Measurements from ENCODE around the gene EMP1.

The EMP1 gene

DNA sequence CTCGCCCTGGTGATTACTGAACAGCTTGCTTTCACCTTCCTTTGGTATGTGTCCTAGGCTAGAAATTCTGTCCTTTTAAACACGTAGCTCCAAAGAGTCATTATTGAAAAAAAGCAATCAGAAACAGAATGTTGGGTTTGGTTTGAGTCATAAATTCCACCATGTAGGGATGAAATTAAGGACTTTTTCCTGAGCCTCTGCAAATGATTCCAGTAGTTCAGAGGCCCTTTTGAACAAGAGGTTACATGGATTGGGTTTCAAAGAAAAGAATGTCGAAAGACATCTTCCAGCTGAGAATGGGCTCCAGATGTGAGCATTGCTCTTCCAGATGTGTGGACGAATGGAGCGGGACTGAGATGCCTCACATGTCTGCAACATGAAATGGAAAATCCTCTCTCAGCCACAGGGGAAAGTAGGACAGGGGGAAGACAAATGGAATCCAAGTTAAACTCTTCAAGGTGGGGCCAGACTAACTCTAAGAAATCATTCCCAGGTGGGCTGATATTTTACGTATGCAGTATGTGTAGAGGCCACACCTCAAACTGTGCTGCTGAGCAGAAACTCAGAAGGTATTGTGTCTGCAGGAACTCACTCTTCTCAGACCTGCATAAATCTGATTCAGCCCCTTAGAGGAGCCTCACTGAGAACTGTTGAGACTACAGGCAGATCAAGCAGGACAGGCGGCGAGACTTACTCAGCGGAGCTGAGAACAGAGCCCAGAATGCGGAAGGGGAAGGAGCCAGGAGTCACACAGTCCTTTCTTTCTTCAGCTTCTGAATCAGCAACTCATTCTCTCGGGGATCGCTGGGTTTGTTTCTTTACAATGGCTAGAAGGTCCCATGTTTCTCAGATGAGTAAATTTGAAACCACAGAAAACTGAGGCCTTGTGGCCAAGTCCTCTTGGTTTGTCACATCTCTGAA lies 23.3 kb upstream of the EMP1 start:
- DNase-seq (ENCODE audit: low spot score), result no peak

DNA sequence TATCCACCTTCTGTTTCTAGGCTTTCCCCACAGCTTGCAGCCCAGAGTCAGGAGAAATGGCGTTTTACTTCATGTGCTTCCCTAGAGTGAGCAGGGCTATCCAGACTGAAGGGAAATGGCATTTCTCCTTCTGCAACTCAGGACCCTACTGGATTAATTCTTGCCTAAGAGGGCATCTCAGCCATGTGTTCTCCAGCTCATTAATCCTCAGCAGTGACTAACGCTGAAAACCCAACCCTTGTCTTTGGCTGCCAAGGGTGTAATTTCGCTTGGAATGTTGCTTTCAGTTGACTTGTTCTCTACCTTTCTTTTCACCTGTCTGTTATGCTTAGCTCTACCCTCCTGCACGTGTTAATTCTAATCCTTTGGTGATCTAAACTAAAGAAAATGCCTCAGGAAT lies 21.0 kb upstream of the EMP1 start:
- DNase-seq (ENCODE audit: low spot score), result no peak

DNA sequence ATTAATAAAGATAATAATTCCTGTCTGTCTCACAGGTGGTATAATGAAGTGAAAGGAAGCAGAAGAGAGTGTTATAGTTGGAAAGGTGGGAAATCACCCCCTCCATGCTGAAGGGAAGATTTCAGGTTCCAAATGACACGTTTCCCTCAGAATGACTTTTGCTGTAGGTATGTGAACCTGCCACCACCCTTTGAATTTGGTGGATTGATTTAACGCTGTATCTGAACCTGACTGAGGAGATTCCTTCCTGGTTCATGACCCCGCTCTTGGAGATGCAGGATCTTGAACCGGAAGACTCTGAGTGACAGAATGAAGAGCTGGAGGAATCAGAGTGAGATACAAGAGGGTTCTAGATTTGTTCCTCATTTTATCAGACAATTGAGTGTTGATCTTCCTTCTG lies 20.3 kb upstream of the EMP1 start:
- no peak for DNase-seq (ENCODE audit: low spot score)

DNA sequence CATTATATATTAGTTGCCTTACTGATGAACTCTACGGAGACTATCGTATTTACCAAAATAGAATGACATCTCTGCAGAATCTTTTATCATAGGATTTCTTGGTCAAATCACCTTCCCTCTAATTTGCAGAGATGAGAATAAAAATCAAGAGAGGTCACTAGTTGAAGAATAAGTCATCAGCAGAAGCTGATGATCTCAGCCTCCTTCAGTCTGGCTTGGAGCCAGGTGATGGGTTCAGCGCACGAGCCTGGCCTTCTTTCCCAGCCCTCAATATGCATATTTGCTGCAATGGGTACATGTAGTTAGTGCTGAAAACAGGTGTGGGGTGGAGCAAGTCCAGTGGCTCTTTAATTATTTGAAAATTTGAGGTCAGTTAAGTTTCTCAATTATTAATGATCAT lies 19.2 kb upstream of the EMP1 start:
- DNase-seq (ENCODE audit: low spot score), result no peak

DNA sequence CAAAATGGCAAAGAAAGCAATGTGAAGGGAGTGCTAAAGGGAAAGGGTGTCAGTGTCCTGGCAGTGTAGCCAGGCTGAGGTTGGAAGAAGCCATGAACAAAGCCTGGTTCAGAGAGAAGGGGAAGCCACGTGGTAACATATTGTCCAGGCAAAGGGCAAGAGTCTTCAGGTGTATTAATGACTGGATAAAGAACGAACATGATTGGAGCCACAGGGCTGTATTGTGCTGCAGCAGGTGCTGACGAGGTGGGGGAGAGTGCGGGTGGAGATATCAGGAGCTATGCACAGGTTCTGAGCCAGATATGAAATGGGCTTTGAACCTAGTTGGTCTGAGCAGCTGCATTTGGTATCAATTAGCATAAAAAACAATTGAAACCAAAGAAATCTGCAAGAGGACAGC lies 18.6 kb upstream of the EMP1 start:
- DNase-seq (ENCODE audit: low spot score), result no peak

DNA sequence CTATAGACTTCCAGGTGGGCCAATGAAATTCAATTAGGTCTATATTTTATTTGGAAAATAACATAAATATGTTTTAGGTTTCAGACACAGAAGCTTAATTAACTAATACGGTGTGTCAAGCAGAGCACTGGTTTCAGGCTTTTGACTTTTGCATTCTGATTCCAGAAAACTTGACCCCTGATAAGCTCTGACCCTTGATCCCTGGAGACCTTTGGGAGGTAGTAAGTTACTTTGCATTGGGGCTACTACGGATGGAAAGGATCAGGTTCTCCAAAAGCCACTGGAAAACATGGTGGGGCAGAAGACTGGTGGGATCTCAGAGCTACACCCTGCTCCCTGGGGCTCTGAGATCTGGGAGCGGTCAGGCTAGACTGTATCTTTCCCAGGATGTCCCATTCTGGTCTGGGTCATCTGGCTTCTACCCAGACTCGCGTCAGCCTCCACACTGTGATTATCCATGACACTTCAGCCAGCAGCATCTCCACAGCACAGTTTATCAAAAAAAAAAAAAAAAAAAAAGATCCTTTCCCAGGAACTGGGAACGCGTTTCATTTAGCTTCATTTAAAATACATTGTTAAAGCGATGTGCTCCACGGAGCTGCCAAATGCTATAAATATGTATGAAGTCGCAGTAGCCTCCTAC lies 17.8 kb upstream of the EMP1 start:
- DNase-seq (ENCODE audit: low spot score), result no peak

DNA sequence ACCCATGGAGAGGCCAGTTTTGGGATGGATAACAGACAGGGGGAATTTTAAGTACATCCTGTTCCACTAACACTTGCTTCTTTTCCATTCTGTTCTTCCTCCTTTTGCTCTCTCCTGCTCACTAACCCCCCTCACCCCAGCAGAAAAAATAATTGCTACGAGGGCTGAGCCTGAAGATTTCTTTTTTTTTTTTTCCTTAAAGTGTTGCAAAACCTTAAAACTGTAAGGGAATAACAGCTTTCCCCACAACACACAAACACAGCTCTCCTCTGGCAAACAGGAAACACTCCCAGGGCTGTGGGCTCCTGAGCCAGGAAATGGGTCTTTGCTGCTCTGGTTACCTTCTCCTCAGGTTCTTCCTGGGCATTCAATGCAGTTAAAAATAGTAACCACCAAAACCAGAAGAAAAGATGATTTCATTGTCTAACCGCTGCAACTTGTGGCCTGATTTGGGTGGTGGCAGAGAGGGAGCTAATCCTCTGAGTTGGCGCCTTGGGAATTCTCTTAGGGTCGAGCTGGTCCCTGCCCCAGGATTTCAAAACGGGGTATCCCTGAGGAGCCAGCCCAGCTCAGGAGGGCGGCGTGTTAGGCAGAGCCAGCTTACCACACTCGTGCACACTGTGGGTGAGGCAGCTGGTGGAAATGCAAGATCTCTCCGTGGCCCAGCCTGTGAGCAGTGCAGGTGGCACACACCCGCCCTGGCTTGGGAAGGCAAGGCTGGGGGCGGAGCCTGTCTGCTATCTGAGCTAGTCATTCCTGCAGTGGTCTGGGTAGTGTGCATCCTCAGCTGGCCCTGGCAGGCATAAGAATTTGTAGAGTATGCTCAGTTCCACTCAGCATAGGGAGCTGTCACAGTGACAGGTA lies 17.1 kb upstream of the EMP1 start:
- no peak for DNase-seq (ENCODE audit: low spot score)

DNA sequence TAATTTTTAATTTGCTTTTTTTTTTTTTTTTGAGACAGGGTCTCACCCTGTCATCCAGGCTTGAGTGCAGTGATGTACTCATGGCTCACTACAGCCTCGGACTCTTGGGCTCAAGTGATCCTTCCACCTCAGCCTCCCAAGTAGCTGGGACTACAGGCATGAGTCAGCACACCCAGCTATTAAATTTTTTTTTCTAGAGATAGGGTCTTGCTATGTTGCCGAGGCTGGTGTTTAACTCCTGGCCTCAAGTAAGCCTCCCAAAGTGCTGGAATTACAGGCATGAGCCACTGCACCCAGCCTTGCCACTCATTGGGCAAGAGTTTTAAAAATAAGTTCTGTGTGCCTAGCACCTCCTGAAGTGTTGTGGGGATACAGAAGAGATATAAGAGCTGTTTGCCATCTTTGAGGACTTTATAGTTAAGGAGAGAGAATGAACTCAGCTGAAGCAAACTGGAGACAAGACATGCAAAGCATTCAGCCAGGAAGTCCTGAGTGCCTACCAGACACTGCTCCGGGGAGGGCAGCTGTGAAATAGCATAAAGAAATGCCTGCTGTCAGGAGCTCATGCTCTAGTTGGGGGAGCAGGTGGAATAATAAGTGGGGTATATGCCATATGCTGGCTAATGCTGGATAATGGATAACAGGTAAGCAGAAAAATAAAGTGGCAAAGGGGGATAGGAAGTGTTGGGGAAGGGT lies 15.0 kb upstream of the EMP1 start:
- no peak for DNase-seq (ENCODE audit: low spot score)

DNA sequence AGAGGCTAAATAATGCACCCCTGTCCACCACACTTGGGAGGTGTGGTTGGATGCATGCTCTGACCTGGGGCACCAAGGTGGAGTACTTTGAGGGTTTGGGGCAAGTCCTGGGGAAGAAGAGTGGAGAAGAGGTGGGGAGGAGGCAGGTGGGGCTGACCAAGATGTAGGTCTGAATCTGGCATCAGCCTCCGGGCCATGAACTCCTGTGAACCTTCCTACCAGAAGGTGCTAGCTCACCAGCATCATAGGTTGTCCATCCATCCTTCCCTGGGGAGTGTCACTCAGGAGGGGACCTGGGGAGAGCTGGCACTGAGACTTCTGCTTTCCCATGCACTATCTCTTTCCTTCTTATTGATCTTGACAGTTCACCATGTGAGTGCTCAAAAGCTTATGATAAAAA lies 13.6 kb upstream of the EMP1 start:
- no peak for DNase-seq (ENCODE audit: low spot score)

DNA sequence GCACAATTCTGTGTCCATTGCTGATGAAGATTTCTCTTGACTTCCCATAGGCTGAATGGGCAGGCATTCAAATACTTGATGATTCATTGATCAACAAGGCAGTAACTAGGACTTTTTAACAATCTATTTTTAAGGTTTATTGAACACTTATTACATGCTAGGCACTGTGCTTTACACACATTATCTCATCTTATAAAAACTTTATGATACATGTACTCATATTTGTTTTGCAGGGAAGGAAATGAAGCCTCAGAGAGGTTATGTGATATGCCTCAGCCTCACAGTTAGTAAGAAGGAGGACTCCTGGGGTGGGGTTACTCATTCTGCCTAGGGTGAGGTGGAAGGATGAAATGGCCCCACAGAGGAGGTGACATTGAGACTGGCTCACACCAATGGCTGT lies 12.9 kb upstream of the EMP1 start:
- DNase-seq (ENCODE audit: low spot score), result no peak

DNA sequence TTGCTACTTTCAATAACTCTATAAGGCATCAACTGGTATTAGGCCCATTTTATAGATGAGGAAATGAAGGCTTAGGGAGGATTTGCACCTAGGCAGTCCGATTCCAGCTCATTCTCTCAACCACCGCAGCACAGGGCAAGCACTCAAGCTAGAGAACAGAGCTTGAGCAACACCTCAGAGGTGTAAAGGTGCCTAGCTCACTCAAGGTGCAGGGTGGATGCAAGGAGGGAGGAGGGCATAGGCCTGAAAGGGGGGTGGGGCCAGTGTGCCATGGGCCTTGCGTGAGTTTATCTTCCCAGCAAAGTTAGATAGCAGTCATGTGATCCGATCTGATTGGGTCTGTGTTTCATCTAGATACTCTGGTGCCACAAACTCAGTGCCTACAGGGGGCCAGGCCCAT lies 10.2 kb upstream of the EMP1 start:
- DNase-seq (ENCODE audit: low spot score), result no peak

DNA sequence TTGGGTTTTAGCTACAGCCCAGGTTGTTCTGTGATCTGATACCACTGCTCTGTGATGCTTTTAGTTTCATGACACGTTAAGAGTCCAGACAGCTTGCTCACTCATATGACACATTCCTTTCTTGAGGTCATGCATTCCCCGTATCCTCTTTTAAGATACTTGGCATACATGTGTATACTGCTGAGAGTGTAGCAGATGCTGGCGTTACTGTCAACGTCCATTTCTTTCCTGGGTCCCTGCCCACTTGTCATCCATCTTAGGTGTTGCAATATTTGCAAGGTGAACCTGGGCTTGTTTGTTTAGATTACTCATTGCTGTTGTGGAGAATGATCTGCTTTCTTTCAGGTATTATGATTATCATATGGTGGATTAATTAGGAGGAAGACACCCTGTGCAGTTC lies 9.1 kb upstream of the EMP1 start:
- DNase-seq (ENCODE audit: low spot score), result no peak

DNA sequence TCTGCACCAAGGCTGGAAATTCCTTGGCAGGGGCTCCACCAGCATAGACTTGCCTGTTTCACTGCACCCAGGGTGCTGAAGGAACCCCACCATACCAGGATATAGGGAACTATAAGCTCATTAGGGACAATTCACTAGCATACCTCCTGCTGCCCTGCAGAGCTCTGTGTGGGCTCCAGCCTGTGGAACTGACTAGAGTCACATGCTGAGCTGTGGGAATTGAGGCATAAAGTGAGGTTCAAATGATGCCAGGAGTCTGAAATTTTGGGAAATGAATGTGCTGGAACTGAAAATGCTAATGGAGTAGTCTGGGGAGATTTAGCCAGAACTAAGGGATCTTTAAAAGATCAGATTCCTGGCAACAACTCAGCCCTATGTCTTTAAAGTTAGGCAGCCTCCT lies 7.3 kb upstream of the EMP1 start:
- no peak for DNase-seq (ENCODE audit: low spot score)

DNA sequence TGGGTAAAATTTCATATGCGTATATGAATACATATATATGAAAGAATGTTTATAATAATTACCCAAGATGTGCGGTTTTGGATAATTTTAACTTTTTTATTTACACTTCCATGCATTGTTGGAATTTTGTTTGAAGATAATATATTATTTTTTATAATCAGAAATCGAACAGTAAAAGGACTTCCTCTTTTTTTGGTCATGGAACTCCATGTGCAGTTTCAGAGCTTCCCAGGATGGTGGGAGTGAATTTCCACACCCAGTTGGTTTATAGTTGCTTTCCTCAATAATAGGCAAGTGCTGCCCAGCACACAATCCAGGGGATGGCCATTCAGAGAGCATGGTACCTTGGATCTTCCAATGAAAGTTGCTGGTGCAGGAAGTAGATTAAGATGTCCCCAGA lies 6.3 kb upstream of the EMP1 start:
- no peak for DNase-seq (ENCODE audit: low spot score)

DNA sequence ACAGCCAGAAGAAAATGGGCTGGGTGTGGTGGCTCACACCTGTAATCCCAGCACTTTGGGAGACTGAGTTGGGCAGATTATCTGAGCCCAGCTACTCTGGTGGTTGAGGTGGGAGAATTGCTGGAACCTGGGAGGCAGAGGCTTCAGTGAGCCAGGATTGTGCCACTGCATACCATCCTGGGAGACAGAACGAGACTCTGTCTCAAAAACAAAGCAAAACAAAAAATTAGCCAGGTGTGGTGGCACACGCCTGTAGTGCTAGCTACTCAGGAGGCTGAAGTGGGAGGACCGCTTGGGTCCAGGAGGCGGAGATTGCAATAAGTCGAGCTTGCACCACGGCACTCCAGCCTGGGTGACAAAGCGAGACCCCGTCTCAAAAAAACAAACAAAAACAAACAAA lies 3.8 kb upstream of the EMP1 start:
- no peak for DNase-seq (ENCODE audit: low spot score)

DNA sequence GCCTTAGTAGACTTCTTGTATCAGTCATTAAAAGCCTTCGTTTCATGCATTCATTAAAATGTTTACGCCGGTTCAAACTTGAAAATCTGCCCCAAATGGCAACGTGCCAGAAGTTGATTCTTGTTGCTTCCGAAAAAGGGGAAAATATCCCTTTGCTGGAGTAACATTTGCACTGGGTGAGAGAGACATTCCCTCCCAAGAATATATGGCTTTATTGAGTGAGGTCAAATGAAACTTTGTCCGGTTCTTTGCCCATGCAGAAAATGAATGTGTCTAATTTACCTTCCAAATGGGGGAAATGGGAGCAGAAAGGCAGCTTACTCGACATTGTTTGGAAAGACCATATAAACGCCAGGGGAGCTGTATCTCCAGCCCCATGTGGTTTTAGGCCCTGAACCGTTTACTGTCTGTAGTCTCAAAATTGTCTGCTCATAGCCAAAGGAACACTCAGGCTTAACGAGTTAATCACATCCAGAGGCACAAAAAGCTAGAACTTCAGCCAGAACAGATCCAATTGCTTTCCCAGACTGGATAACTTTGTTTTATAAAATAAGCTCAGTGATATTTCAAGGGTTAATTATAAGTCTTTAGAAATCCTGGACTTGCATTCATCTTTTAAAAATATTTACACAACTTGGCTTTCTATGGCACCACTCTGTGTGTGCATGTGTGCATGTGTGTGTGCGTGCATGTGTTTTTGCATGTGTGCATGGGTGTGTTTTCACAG lies 2.9 kb upstream of the EMP1 start:
- no peak for DNase-seq (ENCODE audit: low spot score)

DNA sequence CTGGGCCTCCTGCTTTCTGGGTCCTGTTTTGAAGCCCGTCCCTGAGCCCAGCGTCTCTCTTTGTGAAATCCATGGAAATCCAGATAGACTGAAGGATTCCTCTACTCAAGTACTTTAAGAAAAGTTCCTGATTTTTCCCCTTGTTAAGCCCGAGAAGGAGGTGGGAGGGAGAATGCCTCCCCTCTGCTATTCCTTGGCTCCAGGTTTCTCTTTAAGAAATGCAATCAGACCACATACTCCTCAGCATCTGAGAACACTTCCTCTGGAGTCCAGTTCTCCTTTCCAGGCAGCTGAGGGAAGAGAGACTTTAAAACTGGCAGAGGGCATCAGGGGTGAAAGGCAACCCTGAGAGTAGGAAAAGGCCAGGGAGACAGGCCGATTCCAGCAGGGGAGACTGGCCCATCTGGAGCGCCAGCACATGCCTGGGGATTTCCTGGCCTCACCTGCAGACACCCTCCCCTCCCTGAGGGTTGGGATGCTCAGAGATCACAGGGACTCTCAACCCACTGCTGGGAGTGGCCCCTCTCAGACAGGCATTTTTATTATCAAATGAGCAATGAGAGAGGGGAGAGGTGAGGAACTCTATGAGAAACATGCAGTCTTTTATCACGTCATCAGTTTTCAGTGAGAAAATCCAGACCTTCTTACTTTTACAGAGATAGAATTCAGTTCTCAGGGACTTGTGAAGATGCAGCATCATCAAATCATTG lies 2.0 kb upstream of the EMP1 start:
- no peak for DNase-seq (ENCODE audit: low spot score)

DNA sequence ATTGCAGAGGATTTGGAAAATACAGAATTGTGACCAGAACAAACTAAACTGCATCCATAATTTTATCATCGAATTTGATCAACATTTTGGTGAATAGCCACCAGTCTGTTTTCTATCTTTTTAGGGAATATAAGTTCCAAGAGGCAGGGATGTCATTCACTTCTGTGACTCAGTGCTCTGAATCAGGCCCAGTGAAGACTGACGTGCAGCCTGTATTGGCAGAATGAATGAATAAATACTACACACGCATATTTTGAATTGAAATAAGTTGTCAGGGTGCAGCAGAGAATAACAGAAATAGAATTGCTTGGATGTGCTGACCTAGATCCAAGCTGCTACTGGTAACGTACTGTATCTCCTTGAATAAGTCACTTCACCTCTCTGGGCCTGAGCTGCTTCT lies 1.3 kb upstream of the EMP1 start:
- DNase-seq (ENCODE audit: low spot score), result no peak

DNA sequence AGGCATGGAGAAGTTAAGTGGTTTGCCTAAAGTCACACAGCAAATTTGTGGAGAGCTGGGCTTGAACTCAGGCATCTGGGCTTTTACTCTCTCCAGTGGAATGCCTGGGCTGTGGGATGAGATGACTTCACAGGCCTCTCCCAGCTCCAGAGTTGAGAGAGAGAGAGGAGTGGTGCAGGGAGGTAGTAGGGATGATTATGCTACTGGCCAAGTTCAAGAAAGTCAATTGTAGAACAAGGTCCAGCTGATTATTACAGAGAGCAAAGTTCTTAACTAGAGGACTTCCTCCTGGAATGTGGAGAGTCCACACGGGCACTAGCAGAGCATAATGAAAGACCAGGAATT lies 769 bp upstream of the EMP1 start:
- no peak for DNase-seq (ENCODE audit: low spot score)

DNA sequence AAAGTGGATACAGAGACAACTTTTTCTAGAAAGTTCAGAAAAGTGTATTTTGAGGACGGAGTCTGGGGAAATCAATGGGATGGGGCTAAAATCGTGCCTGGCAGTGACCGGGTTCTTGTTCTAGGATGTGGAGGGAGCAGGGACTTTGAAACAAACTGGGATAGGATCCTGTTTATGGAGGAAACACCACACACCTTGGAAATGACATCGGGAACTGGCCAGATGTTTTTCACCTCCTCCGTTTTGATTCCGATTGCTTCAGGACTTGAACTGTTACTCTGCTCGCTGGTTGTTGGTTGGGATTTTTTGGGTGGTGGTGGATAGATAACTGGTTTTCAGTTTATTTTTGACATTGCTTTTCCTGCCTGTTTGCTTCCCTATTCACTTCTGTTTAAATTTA lies 506 bp downstream of the EMP1 start:
- DNase-seq (ENCODE audit: low spot score), result no peak

DNA sequence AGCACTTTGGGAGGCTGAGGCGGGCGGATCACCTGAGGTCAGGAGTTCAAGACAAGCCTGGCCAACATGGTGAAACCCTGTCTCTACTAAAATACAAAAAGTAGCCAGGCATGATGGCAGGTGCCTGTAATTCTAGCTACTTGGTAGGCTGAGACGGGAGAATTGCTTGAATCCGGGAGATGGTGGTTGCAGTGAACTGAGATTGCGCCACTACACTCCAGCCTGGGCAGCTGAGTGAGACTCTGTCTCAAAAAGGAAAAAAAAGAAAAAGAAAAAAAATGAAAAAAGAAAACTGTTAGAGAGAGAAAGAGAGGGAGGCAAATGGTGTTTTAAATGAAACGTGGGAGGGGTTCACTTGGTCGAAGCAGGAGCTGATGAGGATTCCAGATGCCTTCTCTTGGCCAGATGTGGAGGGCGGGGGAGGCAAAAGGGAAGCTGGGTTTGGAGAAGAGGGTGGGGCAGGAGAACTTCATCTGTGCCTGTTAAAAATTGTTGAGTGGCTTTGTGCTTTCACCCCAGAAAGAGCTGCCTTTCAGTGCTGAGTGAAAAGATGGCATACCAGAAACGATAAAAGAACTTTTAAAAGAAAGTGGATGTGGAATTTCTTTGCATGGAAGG lies 1.1 kb downstream of the EMP1 start:
- DNase-seq (ENCODE audit: low spot score), result no peak

Measured in HuH-7.5 (cell line).